Activated CD4-positive, alpha-beta T cell treated with anti-CD3 and anti-CD28 coated beads, Interleukin-2, amount 50 U/mL, for 48 hours (primary cell): ENCODE data around the gene CNTN2.

Source experiments
- DNase-seq, 2 experiments: peaks; one replicate each; pipeline ENCODE4 v3.0.0-alpha.2; 2020

Gene CNTN2

DNA sequence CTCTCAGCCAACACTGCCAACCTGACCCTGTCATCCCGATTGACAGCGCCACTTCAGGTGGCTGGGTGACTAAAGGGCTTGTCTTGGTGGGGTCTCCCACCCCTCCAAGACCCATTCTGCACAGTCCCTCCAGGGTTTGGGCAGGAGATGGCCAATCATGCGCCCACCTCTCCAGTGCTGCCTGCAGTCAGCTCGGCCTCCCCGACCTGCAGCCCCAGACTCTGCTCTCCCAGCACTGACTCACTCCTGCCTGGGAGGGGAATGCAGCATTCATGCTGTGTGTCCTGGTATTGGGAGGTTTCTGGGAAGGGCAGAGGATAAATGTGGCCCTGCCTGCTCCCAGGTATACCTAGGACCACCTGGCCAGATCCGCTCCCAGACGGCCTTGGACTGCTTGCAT is 31.5 kb downstream of the CNTN2 start:
- DNase-seq: no peak

- no peak for DNase-seq
These were observed 32.7 kb downstream of the CNTN2 start for GRCh38 chr1:205075642-205076155.

DNA sequence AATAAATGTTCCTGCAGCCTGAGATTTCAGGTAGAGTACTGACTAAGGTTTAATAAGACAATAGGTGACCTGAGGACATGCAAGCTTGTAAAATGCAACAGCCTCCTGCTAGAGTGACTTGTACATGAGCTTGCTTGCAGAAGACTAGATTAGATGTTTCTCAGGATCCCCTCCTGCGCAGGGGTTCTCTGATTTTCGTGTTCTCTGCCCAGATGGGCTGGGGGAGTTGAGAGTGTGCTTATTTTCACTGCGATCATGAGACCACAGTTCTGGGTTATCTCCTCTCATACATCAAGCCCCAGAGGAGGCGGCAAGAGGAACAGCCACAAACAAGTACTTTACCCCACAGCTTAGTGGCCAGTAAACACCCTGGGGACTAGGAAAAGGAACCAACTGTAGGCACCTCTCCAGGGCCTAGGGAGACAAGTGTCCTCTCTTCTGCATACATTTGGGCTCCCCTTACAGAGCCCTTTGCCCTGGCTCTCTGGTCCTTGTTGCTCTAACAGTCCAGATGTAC is 33.3 kb downstream of the CNTN2 start:
- DNase-seq: no peak

- DNase-seq: no peak
These were observed 34.3 kb downstream of the CNTN2 start for GRCh38 chr1:205077158-205077933.

DNA sequence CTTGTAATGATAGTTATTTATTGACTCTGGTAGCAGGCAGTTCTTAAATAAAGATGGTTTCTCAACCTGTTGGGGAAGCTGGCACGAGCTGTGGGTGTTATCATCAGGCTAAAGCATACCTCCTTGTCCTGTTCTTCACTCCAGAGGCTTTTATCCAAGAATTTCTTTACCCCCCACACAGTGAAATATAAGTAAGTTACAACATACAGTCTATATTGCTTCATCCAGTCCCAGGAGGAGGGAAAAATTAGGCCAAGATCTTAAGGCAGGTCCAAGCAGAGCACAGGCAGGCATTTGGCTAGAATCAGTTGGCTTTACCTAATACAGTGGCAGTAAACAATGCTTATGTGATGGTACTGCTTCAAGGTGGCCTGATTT is 34.9 kb downstream of the CNTN2 start:
- no peak for DNase-seq

DNA sequence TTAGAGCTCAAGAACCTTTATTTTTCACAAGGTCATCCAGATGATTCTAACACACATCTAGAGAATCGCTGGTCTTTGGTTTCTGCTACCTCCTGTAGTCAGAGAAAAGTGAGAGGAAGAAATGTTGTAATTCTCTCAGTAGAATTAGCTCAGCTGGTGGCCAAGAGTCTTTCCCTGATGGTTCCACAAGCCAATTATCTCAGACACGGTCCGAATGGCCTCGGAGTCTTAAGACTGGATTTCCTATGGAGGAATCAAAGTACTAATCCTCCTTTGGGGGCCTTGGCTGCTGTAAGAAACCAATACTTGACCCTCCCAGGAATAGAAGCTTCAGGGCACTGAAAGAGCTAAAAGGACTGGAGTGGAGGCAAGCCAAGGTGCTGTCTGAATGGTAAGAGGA is 39.4 kb downstream of the CNTN2 start:
- DNase-seq: no peak

DNA sequence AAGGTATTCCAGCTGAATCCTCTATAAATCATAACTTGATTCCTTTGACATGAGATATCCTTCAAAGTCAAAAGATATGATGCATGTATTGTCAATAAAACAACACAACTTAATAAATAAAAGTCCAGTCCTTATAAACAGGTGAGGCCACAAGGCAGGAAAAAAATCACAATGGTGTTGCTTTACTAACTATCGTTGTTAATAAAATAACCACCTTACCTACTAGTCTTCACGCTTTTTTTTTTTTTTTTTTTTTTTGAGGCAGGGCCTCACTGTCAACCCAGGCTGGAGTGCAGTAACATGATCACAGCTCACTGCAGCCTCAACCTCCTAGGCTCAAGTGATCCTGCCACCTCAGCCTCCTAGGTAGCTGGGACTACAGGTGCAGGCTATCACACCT is 41.3 kb downstream of the CNTN2 start, which contains the start of gene TMEM81:
Gene TMEM81, minus strand, starts transcription at position 101 of the 400 bp plus-strand sequence. CDS start 140 bp downstream, outside the sequence.
- no peak for DNase-seq

GRCh38 chr1:205088341-205088740 is 45.3 kb downstream of the CNTN2 start:
- no peak for DNase-seq

GRCh38 chr1:205091043-205091740 is 48.2 kb downstream of the CNTN2 start:
- no peak for DNase-seq

- no peak for DNase-seq
These were observed 52.4 kb downstream of the CNTN2 start for GRCh38 chr1:205095422-205095821.

- no peak for DNase-seq
These were observed 55.2 kb downstream of the CNTN2 start for GRCh38 chr1:205098242-205098641.

GRCh38 chr1:205102404-205102803 is 59.4 kb downstream of the CNTN2 start:
- DNase-seq: no peak

GRCh38 chr1:205107327-205107726 is 64.3 kb downstream of the CNTN2 start:
- no peak for DNase-seq

GRCh38 chr1:205108464-205108863 is 65.5 kb downstream of the CNTN2 start:
- DNase-seq: no peak

DNA sequence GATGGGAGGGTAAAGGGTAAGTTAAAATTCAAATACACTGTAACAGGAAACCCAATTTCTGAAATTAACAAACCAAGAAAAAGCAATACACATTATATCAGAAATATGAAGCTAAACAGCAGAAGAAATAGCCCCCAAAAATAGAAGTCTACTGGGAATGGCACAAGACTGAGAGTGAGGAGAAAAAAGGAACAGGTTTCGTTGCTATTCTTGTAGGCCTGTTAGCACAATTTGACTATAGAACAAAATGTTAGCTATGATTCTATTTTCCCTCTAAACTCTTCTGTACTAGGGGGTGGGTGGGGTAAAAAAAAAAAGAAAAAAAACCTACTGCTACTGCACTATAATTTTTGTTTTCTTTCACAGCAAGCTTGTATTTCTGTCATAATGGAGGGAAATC is 66.3 kb downstream of the CNTN2 start:
- DNase-seq: no peak

- DNase-seq: no peak
These were observed 66.7 kb downstream of the CNTN2 start for GRCh38 chr1:205109711-205110110.

DNA sequence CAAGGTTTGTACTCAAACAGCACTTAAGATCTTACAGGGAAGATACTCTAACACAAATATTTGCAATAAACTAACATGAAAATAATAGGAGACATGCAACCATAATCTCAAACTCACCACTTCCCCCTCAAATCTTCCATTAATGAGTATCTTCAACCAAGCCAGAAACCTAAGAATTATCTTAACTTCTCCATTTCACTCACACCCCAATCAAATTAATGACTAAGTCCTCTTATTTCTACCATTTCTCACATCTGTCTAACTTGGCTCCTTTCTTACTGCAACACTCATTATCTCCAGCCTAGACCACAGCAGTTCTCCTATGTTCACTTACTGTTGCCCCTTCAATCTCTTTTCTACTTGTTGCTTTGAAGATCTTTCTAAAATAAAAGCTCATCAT is 68.3 kb downstream of the CNTN2 start:
- DNase-seq: no peak

GRCh38 chr1:205118752-205119151 is 75.7 kb downstream of the CNTN2 start:
- DNase-seq: no peak

- DNase-seq: peak; percentile 96 to 97
These were observed 78.9 kb downstream of the CNTN2 start, which contains the start of gene RBBP5 for GRCh38 chr1:205121660-205122488. Gene RBBP5, minus strand, starts transcription at chr1:205121978. Its CDS starts 105 bp downstream, at chr1:205121873.

DNA sequence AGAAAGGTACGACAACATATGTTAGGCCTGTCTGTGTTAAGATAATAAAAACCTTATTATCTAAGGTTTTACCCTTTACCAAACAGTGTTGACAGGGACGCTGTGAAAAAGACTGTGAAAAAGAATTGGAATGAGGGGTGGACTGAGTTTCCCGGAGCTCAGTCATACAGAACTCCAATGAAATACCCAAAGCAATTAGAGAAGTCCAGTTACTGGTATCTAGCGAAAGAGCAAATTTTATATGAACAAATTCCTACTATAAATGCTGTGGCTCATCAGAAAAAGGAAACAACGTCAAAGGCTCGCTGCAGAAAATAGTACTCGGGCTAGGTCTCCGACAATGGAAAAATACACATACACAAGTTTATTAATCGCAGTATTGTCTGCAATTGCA is 79.5 kb downstream of the CNTN2 start:
- DNase-seq: no peak

- no peak for DNase-seq
These were observed 81.7 kb downstream of the CNTN2 start for GRCh38 chr1:205124726-205125125.

GRCh38 chr1:205127646-205128045 is 84.6 kb downstream of the CNTN2 start:
- no peak for DNase-seq
